GM21786 (cell line): ENCODE data around the gene INSM1.

Experiments used
- ATAC-seq: cut with Tn5 transposase; IDR thresholded peaks from one replicate; pipeline ENCODE4 v1.9.1; 2021; ENCODE audit not compliant: unreplicated experiment

Gene INSM1

GRCh38 chr20:20360464-20360863, 7.4 kb upstream of the INSM1 start:
- ATAC-seq = peak; percentile 57

GRCh38 chr20:20362774-20363433, 5.0 kb upstream of the INSM1 start:
- no peak for ATAC-seq

- ATAC-seq = no peak
Observed at GRCh38 chr20:20363434-20363798, 4.5 kb upstream of the INSM1 start.

GRCh38 chr20:20363799-20364592, 3.9 kb upstream of the INSM1 start:
- ATAC-seq = no peak

GRCh38 chr20:20364593-20365479, 3.1 kb upstream of the INSM1 start:
- no peak for ATAC-seq

- no peak for ATAC-seq
Observed at GRCh38 chr20:20365480-20366161, 2.3 kb upstream of the INSM1 start.

GRCh38 chr20:20366551-20366875, 1.4 kb upstream of the INSM1 start:
- no peak for ATAC-seq

GRCh38 chr20:20366876-20367574, 879 bp upstream of the INSM1 start:
- ATAC-seq = no peak

GRCh38 chr20:20368418-20369249, 730 bp downstream of the INSM1 start:
- ATAC-seq = no peak

GRCh38 chr20:20369250-20370093, 1.6 kb downstream of the INSM1 start:
- no peak for ATAC-seq

GRCh38 chr20:20370094-20370575, 2.2 kb downstream of the INSM1 start:
- ATAC-seq = no peak

- no peak for ATAC-seq
Observed at GRCh38 chr20:20371083-20371482, 3.2 kb downstream of the INSM1 start.

- no peak for ATAC-seq
Observed at GRCh38 chr20:20371681-20372080, 3.8 kb downstream of the INSM1 start.

- ATAC-seq = no peak
Observed at GRCh38 chr20:20373091-20373571, 5.2 kb downstream of the INSM1 start.

GRCh38 chr20:20375862-20376261, 8.0 kb downstream of the INSM1 start:
- ATAC-seq = no peak

GRCh38 chr20:20386192-20386591, 18.3 kb downstream of the INSM1 start:
- no peak for ATAC-seq

GRCh38 chr20:20390393-20390792, 22.5 kb downstream of the INSM1 start:
- no peak for ATAC-seq

- ATAC-seq = no peak
Observed at GRCh38 chr20:20391115-20391514, 23.2 kb downstream of the INSM1 start.
